Skeletal muscle cell (primary cell): ENCODE data around the gene OMP.
"Not testable (repeated sequence)": the region's sequence is repeated elsewhere in the genome, so short reads cannot be mapped to it uniquely, and the experiment has no call there.

Experiments used
- DNase-seq: peaks from one replicate; pipeline ENCODE4 v3.0.0-alpha.2; 2010; ENCODE audit warnings: low read depth
- H3K4me3 ChIP-seq: 2 replicates; pipeline ENCODE4 v1.5.1; 2011; ENCODE audit warnings: low read depth, mild to moderate bottlenecking, control low read depth, low read length, moderate library complexity

Gene OMP

DNA sequence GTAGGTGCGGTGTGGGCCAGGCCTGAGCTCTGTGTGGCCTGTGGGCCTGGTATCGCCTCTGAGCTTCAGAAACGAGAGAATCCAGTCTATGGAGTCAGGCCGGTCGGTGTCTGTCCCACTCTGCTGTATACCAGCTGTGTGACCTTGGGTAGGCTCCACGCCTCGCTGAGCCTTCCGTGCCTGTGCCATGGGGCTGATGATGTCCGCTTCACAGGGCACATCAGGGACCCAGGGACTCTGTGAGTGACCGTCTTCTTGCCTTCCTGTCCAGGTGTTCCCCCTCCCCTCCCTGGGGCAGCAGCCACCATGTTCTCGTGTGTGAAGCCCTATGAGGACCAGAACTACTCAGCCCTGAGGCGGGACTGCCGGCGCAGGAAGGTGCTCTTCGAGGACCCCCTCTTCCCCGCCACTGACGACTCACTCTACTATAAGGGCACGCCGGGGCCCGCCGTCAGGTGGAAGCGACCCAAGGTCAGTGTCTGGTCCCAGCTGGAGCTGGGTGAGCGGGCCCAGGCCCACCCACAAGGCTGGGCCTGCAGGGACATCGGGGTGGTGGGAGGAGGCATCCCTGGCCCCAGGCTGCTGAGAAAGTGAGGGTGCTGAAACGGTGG lies 18.0 kb upstream of the OMP start:
- H3K4me3 ChIP-seq, result no peak overlapping the region
- no peak for DNase-seq

DNA sequence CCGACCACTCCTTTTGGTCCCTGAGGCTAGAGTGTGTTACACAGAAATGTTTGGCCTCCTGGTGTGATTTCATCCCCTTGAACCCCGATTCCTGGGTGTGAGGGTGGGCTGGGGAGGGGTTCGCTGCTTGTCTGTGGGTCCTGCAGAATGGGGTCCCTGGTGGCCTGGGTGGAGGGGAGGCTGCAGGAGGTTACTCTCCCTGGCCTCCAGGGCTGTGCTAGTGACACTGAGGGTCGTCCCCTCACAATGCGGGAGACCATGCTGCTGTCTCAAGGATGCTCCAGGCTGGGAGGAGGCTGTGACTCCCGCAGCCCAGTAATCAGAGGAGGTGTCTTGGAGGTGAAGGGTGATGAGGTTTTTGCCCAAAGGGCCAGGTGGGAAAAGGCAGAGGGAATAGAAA lies 17.0 kb upstream of the OMP start:
- no peak for DNase-seq
- H3K4me3 ChIP-seq, result no peak overlapping the region

DNA sequence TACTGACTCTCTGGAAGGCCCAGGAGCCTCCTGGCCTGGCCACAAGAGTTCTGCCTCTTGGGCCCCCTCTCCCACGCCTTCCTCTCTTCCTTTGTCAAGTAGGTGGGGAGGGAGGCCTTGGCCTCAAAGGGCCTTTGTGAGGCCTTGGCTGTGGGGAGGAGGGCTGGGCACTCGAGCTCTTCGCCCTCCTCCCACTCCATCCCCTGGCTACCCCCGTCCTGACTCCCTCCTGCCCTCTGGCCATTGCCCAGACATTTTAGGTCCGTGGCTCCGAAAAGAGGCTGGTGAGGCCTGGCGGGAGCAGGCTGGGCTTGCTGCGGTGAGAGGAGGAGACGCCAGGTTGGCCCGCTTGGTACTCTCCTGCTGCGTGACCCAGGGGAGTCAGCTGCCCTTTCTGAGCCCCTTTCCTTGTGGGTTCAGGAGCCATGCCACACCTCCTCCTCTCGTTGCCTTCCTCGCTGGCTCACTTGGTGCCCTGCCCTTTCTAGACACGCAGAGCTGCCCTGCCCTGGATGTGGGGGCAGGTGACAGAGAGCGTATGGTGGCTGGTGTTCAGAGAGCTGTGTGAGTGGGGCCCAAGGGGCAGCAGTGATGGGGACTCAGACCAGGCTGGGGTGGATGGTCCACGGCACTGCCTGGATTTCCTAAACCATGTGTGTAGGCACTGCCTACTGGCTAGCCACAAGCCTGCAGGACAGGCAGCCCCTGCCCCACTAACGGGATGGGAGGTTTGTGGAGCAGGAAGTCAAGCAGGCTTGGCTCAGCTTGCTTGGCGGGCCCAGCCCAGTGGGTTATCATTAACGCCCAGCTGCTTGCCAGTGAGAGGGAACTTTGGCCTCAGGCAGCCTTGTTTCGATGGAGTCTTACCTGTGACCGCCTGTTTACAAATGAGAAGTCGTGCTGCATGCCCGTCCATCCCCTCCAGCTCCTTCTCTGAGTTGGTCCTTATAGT lies 15.8 kb upstream of the OMP start:
- H3K4me3 ChIP-seq, result no peak overlapping the region
- no peak for DNase-seq

DNA sequence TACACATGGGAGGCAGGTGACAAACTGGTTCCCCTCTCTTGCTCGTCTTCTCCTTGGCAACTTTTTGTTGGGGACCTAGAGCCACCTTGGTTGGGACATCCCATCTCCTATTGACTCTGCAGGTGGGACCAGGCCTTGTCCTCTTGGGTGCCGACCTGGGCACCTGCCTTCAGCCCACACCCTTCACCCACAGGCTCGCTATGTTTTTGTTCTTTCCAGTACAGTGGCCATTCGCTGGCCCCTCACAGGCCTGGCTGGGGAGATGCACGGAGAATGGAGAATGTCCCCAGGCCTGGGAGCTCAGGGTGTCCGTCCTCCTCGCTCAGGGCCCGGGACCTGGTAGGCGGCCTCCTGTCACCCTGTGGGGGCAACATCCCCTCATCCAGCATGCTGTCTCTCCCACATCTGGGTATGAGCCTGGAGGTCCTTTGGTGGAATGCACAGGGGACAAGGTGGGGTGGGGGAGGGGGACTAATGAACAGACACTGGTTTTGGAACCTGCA lies 14.9 kb upstream of the OMP start:
- no peak overlapping the region for H3K4me3 ChIP-seq
- DNase-seq, result no peak

DNA sequence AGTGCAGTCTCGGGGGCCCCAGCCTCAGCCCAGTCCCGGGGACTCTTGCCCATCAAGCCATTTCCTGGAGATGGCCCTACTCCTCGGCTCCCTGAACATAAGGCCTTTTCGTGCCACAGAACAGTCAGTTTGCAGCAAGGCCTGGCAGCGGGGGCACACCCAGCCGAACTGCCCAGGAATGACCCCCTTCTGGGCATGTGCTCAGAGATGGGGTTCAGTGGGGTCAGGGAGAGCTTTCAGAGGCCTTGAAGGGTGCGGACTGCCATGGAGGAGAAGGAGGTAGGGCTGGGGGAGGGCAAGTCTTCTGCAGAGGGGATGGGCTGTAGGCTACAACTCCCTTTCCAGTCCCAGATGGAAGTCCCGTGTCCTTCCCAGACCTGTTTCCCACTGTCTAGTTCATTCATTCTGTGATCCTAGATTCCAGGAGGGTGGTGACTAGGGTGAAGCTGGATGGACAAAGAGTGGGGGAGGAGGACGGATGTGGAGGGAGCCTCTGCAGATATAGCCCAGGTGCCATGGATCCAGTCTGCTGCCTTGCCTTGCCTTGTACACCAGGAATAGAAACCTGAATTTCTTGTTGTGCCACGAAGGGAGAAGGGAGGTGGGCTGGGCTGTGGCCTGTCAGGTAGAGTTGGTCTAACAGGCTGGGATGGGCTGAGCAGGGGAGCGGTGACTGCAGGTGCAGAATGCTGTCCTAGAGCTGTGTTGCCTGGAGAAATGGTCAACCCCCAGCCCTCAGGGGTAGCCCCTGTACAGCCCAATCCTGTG lies 14.2 kb upstream of the OMP start:
- H3K4me3 ChIP-seq, result no peak overlapping the region
- no peak for DNase-seq

DNA sequence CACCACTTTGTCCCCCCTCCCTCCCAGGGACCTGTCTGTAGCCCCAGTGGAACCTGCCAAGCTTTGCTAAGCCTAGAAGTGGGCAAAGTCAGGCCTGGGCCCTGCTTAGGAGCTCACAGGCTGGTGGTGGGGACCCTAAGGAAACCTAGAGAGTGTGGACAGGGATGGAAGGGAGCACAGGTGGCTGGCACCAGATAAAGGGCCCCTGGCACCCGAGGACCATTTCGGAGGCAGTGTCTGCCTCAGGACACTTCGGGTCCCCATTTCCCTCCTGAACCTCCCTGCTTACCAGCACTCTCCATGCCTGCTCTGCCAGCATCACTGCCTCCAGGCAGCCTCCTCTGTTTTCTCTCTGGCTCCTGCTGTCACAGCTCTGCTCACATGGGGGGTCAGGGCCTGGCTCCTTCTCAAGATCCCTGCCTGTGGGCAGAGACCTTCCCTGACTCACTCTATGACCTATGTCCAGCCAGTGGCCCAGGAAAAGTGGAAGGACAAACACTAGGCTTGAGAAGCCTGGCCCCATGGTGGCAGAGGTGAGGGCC lies 13.6 kb upstream of the OMP start:
- no peak for DNase-seq
- no peak overlapping the region for H3K4me3 ChIP-seq

DNA sequence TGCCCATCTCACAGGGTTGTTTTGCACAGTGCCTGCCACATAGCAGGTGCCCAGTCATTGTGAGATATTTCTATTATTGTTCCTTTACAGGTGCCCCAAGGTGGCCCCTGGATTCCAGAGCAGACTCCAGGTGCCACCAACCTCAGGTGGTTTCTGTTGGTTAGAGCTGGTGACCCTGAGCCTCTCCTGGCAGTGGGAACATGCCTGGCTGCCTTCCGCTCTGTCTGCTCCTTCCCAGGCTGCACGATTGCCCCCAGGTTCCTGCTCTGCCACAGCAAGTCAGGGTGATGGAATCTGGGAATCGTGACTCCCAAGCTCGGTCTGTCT lies 12.6 kb upstream of the OMP start:
- no peak for DNase-seq

DNA sequence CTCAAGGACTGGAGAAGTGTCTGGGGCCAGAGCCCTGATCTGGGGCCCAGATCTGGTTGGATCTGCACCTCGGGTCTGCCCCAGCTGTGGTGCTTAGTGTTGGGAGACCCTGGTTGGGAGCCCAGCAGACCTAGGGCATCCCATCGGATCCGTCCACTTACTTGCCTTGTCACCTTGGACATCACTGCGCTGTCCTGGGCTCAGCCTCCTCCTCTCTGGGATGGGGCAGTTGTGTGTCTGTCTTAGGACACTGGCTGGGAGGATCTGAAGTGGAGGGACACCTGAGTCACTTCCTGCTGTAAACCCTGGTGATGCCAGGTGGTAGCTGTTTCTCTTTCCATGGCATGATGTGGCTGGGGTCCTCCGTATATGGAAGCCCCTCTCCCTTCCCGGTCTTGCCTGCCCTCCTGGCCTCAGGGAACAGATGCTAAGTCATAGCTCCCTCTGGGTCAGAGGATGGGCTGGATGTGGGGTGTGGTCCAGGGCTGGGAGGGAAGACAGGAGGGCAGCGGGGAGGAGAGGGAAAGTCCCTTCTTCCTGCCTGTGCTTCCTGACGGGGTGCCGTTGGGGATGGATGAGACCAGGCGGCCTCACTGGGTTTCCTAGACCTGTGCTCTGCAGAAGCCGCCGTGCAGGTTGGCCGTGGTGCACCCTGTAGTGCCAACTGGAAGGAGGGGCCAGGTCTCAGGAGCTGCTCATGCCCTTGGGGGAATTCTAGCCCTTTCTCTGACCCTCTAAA lies 12.1 kb upstream of the OMP start:
- H3K4me3 ChIP-seq, result no peak overlapping the region
- DNase-seq, result no peak

More for the DNA sequence above, 12.6 kb upstream of the OMP start:
- no peak overlapping the region for H3K4me3 ChIP-seq

DNA sequence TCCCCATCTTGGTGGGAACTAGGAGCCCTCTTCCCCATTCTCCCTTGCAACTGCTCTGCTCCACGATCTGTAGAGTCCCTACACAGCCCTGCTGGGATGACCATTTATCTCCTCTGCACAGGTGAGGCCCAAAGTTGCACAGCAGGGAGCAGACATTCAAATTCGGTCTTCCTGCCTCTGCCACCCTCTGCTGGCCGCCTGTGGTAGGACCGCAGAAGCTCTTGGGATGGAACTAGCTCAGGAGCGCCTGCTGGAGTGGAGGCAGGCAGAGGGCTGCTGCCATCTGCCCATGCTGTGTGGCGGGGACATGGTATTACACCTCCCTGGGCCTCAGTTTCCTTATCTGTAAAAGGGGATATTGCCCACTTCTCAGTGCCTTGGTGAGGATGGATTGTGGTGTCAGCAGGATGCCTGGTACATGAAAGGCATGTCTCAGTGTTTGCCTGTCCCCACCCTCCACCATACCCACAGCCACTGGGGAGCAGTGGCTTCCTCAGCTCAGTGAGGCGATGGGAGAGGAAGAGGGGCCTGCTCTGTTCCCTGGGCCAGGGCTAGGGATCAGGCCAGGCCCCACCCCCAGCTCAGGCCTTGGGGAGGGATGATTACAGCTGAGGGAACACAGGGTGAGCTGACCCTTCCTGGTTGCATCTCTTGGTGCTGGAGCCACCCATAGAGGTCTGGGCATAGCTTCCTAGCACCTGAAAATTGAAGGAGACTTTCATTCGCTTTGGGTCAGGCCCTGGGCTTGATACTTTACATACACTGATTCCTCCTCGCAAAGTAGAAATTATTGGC lies 11.3 kb upstream of the OMP start:
- H3K4me3 ChIP-seq, result no peak overlapping the region
- no peak for DNase-seq

DNA sequence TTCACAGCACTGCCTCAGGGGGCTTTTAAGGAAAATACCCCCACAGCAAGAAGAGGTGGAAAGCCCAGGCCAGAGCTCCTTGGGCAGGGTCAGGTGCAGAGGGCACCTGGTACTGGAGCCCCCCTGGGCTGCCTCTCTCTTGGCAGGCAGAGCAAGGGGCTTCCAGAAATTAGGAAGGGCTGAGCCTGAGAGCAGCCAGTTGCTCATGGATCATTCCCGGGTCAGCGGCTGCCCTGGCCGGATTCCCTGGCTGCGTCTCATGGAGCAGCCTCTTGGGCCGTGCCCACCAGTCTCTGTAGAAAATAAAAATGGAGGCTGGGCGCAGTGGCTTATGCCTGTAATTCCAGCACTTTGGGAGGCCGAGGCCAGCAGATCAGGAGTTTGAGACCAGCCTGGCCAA lies 10.3 kb upstream of the OMP start:
- DNase-seq, result no peak
- H3K4me3 ChIP-seq, result no peak overlapping the region

DNA sequence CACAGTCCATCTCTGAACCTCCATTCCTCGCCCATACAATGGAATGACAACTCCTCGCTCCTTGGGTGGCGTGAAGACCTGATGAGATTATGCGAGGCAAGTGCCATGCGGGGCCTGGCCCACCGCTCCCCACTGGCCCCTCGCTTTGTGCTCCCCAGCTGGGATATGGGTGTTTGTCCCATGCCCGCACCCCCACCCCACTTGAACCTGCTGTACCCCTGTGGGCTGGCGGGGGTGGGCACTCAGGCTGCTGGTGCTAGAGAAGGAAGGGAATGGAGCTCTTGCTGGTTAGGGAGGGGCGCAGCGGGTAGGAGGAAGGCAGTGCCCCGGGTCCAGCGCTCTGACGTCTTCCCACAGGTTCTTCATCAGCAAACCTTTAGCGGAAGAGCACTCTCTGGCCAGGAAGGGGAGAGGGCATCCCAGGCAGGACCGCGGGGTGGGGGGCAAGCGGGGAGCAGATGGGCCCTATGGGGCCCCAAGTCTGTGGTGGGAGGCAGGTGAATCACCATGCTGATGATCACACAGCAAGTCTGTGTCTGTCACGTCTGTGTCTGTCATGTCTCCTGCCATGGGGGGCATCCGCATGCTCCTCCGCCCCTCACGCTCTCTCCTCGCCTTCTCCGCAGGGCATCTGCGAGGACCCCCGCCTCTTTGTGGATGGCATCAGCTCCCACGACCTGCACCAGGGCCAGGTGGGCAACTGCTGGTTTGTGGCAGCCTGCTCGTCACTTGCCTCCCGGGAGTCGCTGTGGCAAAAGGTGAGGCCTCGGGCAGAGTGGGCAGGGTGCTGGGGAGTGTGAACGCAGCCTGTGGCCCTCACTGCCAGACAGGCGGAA lies 9.4 kb upstream of the OMP start:
- no peak for DNase-seq

DNA sequence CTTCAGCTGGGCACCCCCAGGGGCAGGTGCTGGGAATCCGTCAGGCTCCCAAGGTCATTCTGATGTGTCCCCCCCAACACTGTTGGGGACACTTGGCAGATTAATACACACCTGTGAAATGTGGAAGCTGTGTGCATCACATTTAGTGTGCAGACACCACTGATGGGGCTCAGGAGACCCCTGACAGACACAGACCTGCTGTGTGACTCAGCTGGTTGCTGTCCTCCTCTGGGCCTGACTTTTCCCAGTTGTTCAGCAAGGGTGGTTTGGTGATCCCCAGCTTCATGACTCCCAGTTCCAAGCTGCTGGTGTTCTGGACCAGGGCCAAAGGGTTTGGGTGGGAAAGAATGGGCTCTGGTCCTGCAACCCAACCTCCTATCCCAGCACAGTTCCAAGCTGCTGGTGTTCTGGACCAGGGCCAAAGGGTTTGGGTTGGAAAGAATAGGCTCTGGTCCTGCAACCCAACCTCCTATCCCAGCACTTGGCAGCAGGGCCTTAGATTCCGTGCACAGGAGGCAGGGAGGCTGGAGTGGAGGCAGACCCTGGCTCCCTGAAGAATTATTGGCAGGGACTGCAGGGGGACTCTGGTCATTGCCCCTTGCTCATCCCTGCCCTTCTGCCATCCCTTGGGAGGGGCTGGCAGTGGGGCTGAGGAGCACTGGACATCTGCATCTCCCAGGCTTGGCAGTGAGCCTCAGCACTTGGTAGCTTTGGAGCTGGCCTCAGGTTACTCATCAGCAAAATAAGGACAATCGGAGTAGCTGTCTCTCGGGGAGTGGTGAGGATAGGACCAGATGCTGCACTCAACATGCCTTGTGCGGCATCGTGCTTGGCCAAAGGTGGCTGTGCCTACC lies 8.4 kb upstream of the OMP start:
- no peak overlapping the region for H3K4me3 ChIP-seq
- DNase-seq, result no peak

More for the DNA sequence above, 9.4 kb upstream of the OMP start:
- H3K4me3 ChIP-seq, result no peak overlapping the region

DNA sequence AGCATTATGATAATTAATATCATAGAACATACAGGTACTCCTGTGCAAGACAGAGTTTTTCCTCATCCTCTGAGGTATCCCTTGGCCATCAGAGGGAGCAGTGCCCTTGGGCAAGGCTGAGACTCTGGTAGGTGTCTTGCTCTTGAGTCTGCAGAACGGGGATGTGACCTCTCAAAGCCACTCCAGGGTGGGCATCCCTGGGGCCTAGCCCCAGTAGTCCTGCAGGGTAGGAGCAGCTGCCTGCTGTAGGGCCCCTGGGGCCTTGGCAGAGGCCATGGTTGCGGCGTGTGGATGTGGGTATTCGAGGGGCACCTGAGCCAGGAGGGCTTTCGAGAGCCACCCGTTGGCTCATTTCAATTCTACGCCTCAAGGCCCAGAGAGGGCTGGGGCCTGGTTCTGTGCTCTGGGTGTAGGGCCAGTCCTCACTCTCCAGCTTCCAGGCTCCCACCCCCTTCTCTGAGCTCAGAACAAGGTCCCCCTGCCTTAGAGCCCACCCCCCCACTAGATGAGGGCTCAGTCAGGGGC lies 7.7 kb upstream of the OMP start:
- no peak for DNase-seq
- H3K4me3 ChIP-seq, result no peak overlapping the region

DNA sequence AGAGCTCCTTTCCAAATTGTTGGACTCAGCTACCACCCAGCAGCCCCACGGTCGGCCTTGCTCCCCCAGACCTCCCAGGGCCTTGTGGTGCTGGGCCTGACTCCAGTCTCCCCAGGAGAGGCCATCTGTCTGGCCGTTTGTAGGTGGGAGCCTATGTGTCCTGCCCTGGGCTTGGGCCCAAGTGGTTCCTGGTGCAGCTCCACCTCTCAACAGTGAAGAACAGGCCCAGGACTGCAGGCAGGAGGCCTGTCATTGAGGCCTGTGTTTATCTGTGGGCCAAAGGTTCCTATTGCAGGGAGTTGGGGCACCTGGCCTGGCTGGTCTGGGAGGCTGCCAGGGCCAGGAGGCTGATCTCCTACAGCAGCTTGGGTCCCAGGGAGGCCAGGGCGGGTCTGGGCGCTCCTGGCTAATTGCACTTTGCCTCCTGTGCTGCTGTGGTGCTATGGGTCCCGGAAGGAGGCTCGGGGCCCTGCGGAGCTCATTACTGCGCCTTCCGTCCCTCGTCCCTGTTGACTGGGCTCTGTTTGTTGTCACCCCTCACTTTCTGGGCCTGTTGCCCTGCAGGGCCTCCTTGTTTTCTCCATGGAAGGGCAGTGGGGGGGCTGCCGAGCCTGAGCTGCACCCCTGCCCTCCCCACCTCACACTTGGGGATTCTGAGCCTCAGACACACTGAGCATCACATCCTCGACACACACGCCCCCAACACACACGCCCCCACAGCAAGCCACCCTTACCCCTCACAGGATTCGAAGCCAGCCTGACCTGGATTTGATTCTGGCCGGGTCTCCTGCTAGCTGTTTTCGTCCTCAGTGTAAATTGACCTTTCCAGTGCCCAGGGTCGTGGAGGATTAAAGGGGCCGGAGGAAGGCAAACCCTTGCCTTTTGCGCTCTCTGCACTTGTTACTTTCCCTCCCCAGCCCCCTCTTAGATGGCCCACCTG lies 6.8 kb upstream of the OMP start:
- no peak for DNase-seq
- no peak overlapping the region for H3K4me3 ChIP-seq

DNA sequence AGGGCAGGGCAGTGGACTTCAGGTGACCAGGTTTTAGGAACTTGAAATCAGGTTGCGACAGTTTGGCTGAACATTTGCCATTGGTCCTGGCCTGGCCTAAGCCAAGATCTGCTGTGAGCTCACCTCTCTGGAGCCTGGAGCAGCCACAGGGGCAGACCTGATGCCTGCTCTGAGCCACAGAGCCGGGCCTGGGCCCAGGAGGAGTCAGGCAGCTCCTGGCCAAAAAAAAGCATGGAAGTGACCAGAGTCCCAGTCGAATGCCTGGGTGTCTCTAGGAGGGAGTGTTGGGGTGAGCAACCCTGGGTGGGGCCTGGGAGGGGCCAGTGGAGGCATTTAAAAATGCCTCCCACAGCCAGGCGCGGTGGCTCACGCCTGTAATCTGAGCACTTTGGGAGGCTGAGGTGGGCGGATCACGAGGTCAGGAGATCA lies 6.0 kb upstream of the OMP start:
- no peak overlapping the region for H3K4me3 ChIP-seq
- no peak for DNase-seq

DNA sequence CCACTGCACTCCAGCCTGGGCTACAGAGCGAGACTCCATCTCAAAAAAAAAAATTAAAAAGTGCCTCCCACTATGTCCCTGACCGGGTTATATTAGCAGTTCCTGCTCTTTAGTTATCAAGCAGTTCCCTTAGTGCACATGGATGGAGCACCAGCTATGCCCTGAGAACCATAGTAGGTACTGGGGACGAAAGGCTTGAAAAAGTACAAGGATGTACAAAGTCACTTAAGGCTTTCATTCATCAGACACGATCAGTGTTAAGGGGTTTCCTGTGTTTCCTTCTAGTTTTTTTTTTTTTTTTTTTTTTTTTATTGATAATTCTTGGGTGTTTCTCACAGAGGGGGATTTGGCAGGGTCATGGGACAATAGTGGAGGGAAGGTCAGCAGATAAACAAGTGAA lies 5.5 kb upstream of the OMP start:
- not testable (repeated sequence) for DNase-seq

More for the DNA sequence above, 5.5 kb upstream of the OMP start:
- H3K4me3 ChIP-seq, result not testable (repeated sequence)
